ENCODE data around the gene INPP5A.

DNA sequence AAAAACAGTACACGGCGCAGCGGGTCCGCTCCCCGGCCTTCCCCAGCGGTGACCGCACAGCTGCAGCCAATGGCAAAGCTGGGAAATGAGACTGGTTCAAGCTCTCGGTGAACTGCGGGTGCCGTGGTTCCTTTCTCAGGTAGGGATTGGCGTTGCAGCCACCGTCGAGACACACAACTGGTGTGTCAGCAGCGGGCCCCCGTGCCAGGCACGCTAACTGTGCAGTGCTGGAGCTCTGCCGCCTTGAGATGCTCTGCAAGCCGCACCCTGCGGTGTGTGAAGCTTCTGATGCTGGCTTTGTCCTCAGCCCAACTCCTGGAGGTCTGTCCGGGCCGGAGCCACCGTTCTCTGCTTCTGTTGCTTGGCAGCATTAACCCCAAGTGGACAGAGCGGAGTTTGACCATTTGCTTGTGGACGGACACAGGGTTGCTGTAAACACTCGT is 269.0 kb downstream of the INPP5A start:
- TF ChIP-seq, protein P1, sequence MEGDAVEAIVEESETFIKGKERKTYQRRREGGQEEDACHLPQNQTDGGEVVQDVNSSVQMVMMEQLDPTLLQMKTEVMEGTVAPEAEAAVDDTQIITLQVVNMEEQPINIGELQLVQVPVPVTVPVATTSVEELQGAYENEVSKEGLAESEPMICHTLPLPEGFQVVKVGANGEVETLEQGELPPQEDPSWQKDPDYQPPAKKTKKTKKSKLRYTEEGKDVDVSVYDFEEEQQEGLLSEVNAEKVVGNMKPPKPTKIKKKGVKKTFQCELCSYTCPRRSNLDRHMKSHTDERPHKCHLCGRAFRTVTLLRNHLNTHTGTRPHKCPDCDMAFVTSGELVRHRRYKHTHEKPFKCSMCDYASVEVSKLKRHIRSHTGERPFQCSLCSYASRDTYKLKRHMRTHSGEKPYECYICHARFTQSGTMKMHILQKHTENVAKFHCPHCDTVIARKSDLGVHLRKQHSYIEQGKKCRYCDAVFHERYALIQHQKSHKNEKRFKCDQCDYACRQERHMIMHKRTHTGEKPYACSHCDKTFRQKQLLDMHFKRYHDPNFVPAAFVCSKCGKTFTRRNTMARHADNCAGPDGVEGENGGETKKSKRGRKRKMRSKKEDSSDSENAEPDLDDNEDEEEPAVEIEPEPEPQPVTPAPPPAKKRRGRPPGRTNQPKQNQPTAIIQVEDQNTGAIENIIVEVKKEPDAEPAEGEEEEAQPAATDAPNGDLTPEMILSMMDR (IDR thresholded peaks at IDR 0.05): no peak
- no peak for TF ChIP-seq POLR2A (IDR thresholded peaks at IDR 0.05)
